Measurements from ENCODE around the gene MSX1. TPM values are rescaled to one million over a fixed set of nuclear protein-coding genes. Genes with fewer than 3 reads are reported as not detected.

MSX1 gene
- total RNA-seq, 1 donor from 2014 or later = not detected

DNA sequence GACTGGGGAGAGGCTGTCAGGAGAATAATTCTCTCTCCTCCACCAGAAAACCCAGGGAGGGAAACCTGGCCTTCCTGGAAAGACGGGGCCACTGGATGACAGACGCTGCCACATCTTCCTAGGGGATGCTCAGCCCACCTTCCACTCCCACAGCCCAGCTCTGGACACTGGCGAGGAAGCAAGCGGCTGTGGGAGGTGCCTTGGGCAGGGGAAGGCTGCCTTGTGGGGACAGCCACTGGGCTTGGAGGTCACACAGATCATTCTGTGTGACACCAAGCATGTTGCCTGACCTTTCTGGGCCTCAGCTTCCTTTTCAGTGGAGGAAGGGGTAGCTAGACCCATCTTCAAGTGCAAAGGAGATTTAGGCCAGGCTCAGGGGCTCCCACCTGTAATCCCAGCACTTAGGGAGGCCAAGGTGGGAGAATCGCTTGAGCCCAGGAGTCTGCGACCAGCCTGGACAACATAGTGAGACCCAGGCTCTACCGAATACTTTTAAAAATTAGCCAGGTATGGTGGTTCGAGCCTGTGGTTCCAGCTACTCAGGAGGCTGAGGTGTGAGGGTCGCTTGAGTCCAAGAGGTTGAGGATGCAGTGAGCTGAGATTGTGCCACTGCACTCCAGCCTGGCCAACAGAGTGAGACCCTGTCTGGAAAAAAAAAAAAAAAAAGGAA, 9.8 kb upstream of the MSX1 start:
- no peak overlapping the region for H3K27ac Mint-ChIP-seq
- no peak for DNase-seq (ENCODE audit: low spot score)
- Histone ChIP-seq H2AFZ (replicated peaks) (no peak overlapping the region), H3K4me3 (no peak overlapping the region), H3F3A (ENCODE audit: low read depth) (peaks cover 22% of the 10 kb centered on the region), H3K4me2 (no peak overlapping the region), H3K79me2 (ENCODE audit: low read depth) (no peaks in the 10 kb centered on the region), H3K9ac (no peak overlapping the region), H3K36me3 (no peaks in the 10 kb centered on the region), H4K20me1 (ENCODE audit: low read depth) (peaks cover 28% of the 10 kb centered on the region), H3K27me3 (peaks cover 100% of the 10 kb centered on the region), H3K9me3 (ENCODE audit: low read depth) (no peaks in the 10 kb centered on the region), H3K27ac (no peak overlapping the region), H3K4me1 (peaks cover 13% of the 10 kb centered on the region)
- H3K9me3 Mint-ChIP-seq = no peaks in the 10 kb centered on the region
- peaks cover 34% of the 10 kb centered on the region for H3K27me3 Mint-ChIP-seq (ENCODE audit: insufficient read depth, low read depth)
- H3K36me3 Mint-ChIP-seq = no peaks in the 10 kb centered on the region
- H3K4me3 Mint-ChIP-seq = no peak overlapping the region
- peaks cover 35% of the 10 kb centered on the region for H3K4me1 Mint-ChIP-seq
- TF ChIP-seq EZH2 (IDR thresholded peaks at IDR 0.05) (no peak), EZH2phosphoT487 (IDR thresholded peaks at IDR 0.05) (no peak)
- TF ChIP-seq, protein P1, sequence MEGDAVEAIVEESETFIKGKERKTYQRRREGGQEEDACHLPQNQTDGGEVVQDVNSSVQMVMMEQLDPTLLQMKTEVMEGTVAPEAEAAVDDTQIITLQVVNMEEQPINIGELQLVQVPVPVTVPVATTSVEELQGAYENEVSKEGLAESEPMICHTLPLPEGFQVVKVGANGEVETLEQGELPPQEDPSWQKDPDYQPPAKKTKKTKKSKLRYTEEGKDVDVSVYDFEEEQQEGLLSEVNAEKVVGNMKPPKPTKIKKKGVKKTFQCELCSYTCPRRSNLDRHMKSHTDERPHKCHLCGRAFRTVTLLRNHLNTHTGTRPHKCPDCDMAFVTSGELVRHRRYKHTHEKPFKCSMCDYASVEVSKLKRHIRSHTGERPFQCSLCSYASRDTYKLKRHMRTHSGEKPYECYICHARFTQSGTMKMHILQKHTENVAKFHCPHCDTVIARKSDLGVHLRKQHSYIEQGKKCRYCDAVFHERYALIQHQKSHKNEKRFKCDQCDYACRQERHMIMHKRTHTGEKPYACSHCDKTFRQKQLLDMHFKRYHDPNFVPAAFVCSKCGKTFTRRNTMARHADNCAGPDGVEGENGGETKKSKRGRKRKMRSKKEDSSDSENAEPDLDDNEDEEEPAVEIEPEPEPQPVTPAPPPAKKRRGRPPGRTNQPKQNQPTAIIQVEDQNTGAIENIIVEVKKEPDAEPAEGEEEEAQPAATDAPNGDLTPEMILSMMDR (IDR thresholded peaks at IDR 0.05) = no peak

GRCh38 chr4:4851081-4851480, 8.4 kb upstream of the MSX1 start:
- Histone ChIP-seq H3K9ac (no peak overlapping the region), H3F3A (ENCODE audit: low read depth) (peaks cover 34% of the 10 kb centered on the region), H3K4me2 (no peak overlapping the region), H3K79me2 (ENCODE audit: low read depth) (no peaks in the 10 kb centered on the region), H3K36me3 (no peaks in the 10 kb centered on the region), H3K27ac (no peak overlapping the region), H3K4me3 (no peak overlapping the region), H2AFZ (replicated peaks) (no peak overlapping the region), H3K4me1 (peaks cover 27% of the 10 kb centered on the region), H4K20me1 (ENCODE audit: low read depth) (peaks cover 42% of the 10 kb centered on the region), H3K27me3 (peaks cover 100% of the 10 kb centered on the region), H3K9me3 (ENCODE audit: low read depth) (no peaks in the 10 kb centered on the region)
- TF ChIP-seq, protein P1 (IDR thresholded peaks at IDR 0.05) = no peak
- TF ChIP-seq EZH2 (IDR thresholded peaks at IDR 0.05) (peak; percentile 7), EZH2phosphoT487 (IDR thresholded peaks at IDR 0.05) (no peak)
- H3K27ac Mint-ChIP-seq = no peak overlapping the region
- peak overlapping the region; percentile 41 for H3K4me3 Mint-ChIP-seq
- H3K4me1 Mint-ChIP-seq = peaks cover 43% of the 10 kb centered on the region
- no peaks in the 10 kb centered on the region for H3K9me3 Mint-ChIP-seq
- DNase-seq (ENCODE audit: low spot score) = no peak
- H3K36me3 Mint-ChIP-seq = no peaks in the 10 kb centered on the region
- H3K27me3 Mint-ChIP-seq (ENCODE audit: insufficient read depth, low read depth) = peaks cover 35% of the 10 kb centered on the region

DNA sequence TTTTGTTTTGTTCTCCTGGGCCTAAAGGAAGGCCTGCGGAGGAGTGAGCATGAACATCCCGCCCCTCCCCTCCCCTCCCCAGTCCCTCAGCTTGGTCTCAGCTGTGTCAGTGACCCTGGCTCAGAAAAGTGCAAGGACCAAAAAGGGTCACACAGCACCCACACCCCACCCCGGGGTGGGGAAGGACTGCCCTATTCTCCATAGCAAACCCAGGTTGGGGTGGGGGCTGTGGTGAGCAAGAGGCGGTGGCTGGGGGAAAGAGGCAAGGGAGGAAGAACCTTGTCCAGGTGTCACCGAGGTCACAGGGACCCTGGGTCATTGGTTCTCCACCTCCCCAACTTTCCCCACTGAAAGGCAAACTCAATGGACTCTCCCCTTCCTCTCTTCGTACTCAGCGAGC, 7.6 kb upstream of the MSX1 start:
- H3K9me3 ChIP-seq (ENCODE audit: low read depth) = no peaks in the 10 kb centered on the region
- peaks cover 34% of the 10 kb centered on the region for H3K4me1 ChIP-seq
- H2AFZ ChIP-seq (replicated peaks) = no peak overlapping the region
- Mint-ChIP-seq H3K4me3 (peak overlapping the region; percentile 58), H3K27me3 (ENCODE audit: insufficient read depth, low read depth) (peaks cover 31% of the 10 kb centered on the region), H3K9me3 (no peaks in the 10 kb centered on the region), H3K4me1 (peaks cover 41% of the 10 kb centered on the region), H3K27ac (no peak overlapping the region), H3K36me3 (no peaks in the 10 kb centered on the region)
- peaks cover 100% of the 10 kb centered on the region for H3K27me3 ChIP-seq
- H3K4me2 ChIP-seq = no peak overlapping the region
- H3K36me3 ChIP-seq = no peaks in the 10 kb centered on the region
- DNase-seq (ENCODE audit: low spot score) = no peak
- no peak for TF ChIP-seq EZH2 (IDR thresholded peaks at IDR 0.05)
- no peak for TF ChIP-seq EZH2phosphoT487 (IDR thresholded peaks at IDR 0.05)
- TF ChIP-seq, protein P1 (IDR thresholded peaks at IDR 0.05) = no peak
- H3K27ac ChIP-seq = no peak overlapping the region
- H3K9ac ChIP-seq = no peak overlapping the region
- H3K4me3 ChIP-seq = no peak overlapping the region
- peaks cover 50% of the 10 kb centered on the region for H4K20me1 ChIP-seq (ENCODE audit: low read depth)
- H3K79me2 ChIP-seq (ENCODE audit: low read depth) = no peaks in the 10 kb centered on the region
- H3F3A ChIP-seq (ENCODE audit: low read depth) = peaks cover 42% of the 10 kb centered on the region

Data from neural progenitor cell (in vitro differentiated cells).